Testis (tissue), 3 donors: ENCODE data around the gene GMDS. TPM values are rescaled to one million over a fixed set of nuclear protein-coding genes. Genes with fewer than 3 reads are reported as not detected.

Experiments
- DNase-seq: peaks from one replicate; pipeline ENCODE4 v3.0.0-alpha.2; 2019
- H3K27ac ChIP-seq, 2 donors: fragments of 200-600 bp; sonication (generic); one replicate each; pipeline ENCODE4 v1.5.1; 2019
- H3K27me3 ChIP-seq: fragments of 200-600 bp; sonication (generic); one replicate; pipeline ENCODE4 v1.5.1; 2019
- H3K36me3 ChIP-seq: fragments of 200-600 bp; sonication (generic); one replicate; pipeline ENCODE4 v1.5.1; 2017; ENCODE audit warnings: low read depth; ENCODE audit errors: missing control alignments
- H3K4me1 ChIP-seq: fragments of 200-600 bp; sonication (generic); one replicate; pipeline ENCODE4 v1.5.1; 2019
- H3K4me3 ChIP-seq, 2 donors: fragments of 200-600 bp; sonication (generic); one replicate each; pipeline ENCODE4 v1.5.1; 2017 to 2019
- H3K9me3 ChIP-seq: fragments of 200-600 bp; sonication (generic); one replicate; pipeline ENCODE4 v1.5.1; 2017
- POLR2A ChIP-seq: fragments of 450-650 bp; IDR thresholded peaks from one replicate; pipeline ENCODE4 v1.6.1; 2017; ENCODE audit warnings: antibody characterized with exemption, mild to moderate bottlenecking, moderate library complexity
- WGBS, 2 donors: methylation state at CpG; one replicate each; pipeline ENCODE4 v1.1.5; 2018; 5-methylcytosine and 5-hydroxymethylcytosine counted together
- intact Hi-C: fragments of 100-400 bp; cut with DNase I; formaldehyde crosslinking; loops from one replicate; pipeline ENCODE4 v1.15.1; 2023; ENCODE audit warnings: low total_unique reads
- polyA plus RNA-seq: library from polyadenylated mRNA; stranded (reverse); fragments of 350-450 nt; fragmentation: Illumina TruSeq; extraction: RNeasy Lipid Tissue Mini Kit (QIAGEN cat#74804); gene quantifications from one replicate; pipeline ENCODE4 v1.2.3, GENCODE V29; 2014; ENCODE audit warnings: low read depth, low replicate concordance; ENCODE audit not compliant: insufficient read depth
- total RNA-seq, 2 donors: library from RNA; depleted of rRNA; stranded (reverse); fragments of >200 nt; gene quantifications; one replicate each; pipeline ENCODE4 v1.2.3, GENCODE V29; 2016
- TF ChIP-seq, protein P1 (sequence below), 3 experiments: fragments of 450-650 bp in 2 of 3; fragments of 200-600 bp in 1 of 3; sonication (generic) in 1 of 3; IDR thresholded peaks; one replicate each; pipeline ENCODE4 v1.5.1; 2016 to 2019; ENCODE audit warnings: antibody characterized with exemption in 3 of 3, mild to moderate bottlenecking in 2 of 3, moderate library complexity in 1 of 3

Gene GMDS
- total and polyA plus RNA-seq, 3 donors from 2014 or later, result 19.6 to 31.1 (median 22.2) TPM

DNA sequence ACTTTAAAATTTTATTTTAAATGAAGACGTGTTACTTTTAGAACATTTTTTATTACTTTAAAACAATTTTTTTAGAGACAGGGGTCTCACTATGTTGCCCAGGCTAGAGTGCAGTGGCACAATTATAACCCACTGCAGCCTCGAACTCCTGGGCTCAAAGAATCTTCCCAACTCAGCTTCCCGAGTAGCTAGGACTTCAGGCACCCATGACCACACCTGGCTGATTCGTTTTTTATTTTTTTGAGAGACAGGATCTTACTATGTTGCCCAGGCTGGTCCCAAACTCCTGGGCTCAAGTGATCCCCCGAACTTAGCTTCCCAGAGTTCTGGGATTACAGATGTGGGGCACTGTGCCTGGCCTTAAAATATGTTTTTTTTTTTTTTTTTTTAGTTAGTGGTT is 287.7 kb downstream of the GMDS start:
- no peak for DNase-seq
- intact Hi-C loops, result no loop called here
- Histone ChIP-seq H3K4me3 (no peak overlapping the region), H3K9me3 (no peaks in the 10 kb centered on the region), H3K27ac (no peak overlapping the region), H3K27me3 (no peaks in the 10 kb centered on the region), H3K36me3 (no peaks in the 10 kb centered on the region), H3K4me1 (no peaks in the 10 kb centered on the region)
- 72 to 73% methylated on average over 5 of the region's 5 CpGs for WGBS, 2 donors
- TF ChIP-seq, protein P1, sequence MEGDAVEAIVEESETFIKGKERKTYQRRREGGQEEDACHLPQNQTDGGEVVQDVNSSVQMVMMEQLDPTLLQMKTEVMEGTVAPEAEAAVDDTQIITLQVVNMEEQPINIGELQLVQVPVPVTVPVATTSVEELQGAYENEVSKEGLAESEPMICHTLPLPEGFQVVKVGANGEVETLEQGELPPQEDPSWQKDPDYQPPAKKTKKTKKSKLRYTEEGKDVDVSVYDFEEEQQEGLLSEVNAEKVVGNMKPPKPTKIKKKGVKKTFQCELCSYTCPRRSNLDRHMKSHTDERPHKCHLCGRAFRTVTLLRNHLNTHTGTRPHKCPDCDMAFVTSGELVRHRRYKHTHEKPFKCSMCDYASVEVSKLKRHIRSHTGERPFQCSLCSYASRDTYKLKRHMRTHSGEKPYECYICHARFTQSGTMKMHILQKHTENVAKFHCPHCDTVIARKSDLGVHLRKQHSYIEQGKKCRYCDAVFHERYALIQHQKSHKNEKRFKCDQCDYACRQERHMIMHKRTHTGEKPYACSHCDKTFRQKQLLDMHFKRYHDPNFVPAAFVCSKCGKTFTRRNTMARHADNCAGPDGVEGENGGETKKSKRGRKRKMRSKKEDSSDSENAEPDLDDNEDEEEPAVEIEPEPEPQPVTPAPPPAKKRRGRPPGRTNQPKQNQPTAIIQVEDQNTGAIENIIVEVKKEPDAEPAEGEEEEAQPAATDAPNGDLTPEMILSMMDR (IDR thresholded peaks at IDR 0.05), result no peak
- TF ChIP-seq POLR2A, result no peak

DNA sequence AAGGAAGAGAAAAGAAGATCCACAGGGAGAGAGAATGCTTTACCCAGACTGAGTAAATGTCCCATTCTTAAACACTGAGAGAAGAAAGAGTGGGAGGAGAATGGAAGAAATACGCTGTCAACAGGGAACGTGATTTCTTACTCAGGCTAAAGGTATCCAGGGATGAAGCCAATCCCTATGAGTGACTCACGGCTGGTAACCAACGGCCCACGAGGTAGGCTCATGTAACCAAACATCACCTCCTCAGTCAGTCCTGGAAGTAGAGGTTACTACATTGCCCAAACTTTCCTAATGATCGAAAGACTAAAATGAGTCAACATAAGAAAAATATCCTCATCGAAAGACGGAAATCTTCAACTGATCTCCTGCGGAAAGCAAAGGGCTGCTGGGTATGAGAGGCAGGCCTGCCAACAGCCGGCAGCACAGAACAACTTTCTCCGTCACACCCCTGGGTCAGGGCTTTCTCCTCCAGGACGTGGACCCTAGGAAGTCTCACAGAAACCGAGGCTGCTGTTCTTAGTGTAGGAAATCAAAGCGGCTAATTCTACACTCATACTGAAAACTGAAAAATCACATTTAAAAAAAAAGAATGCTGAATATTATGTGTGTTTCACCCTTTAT is 292.6 kb downstream of the GMDS start:
- Histone ChIP-seq H3K27ac (no peak overlapping the region), H3K4me3 (no peak overlapping the region), H3K4me1 (no peaks in the 10 kb centered on the region), H3K27me3 (no peaks in the 10 kb centered on the region), H3K36me3 (no peaks in the 10 kb centered on the region), H3K9me3 (no peaks in the 10 kb centered on the region)
- TF ChIP-seq POLR2A, result no peak
- TF ChIP-seq, protein P1 (IDR thresholded peaks at IDR 0.05), result no peak
- no peak for DNase-seq
- intact Hi-C loops, result no loop called here
- WGBS, 2 donors, result 93 to 97% methylated on average over 14 of the region's 14 CpGs

DNA sequence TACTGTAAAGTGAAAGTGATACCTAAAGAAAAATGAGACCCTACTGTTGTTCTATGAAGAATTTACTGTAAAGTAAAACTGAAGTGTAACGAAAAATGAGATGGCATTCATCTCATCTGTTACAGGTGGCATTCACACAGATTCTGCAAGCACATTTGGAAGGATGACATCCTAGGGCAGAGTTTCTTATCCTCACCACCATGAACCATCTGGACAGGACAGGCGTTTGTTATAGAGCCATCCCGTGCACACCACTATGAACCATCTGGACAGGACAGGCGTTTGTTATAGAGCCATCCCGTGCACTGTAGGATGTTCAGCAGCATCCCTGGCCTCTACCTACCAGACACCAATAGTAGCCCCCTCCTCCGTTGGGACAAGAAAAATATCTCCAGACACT is 294.8 kb downstream of the GMDS start:
- intact Hi-C loops, result no loop called here
- TF ChIP-seq, protein P1 (IDR thresholded peaks at IDR 0.05), result no peak
- TF ChIP-seq POLR2A, result no peak
- DNase-seq, result no peak
- Histone ChIP-seq H3K4me3 (no peak overlapping the region), H3K27ac (no peak overlapping the region), H3K9me3 (no peaks in the 10 kb centered on the region), H3K27me3 (no peaks in the 10 kb centered on the region), H3K36me3 (no peaks in the 10 kb centered on the region), H3K4me1 (no peaks in the 10 kb centered on the region)
- 89 to 95% methylated on average over 6 of the region's 6 CpGs for WGBS, 2 donors

- Histone ChIP-seq H3K9me3 (no peaks in the 10 kb centered on the region), H3K4me1 (no peaks in the 10 kb centered on the region), H3K4me3 (no peak overlapping the region), H3K27ac (no peak overlapping the region), H3K27me3 (no peaks in the 10 kb centered on the region), H3K36me3 (no peaks in the 10 kb centered on the region)
- intact Hi-C loops, result no loop called here
- TF ChIP-seq POLR2A, result no peak
- TF ChIP-seq, protein P1 (IDR thresholded peaks at IDR 0.05), result no peak
- no peak for DNase-seq
- WGBS, 2 donors, result 97 to 98% methylated on average over 2 of the region's 2 CpGs
These were observed 295.9 kb downstream of the GMDS start for GRCh38 chr6:1949538-1949937.

GRCh38 chr6:1947922-1948321 is 297.5 kb downstream of the GMDS start:
- intact Hi-C loops, result no loop called here
- 93 to 95% methylated on average over 4 of the region's 4 CpGs for WGBS, 2 donors
- Histone ChIP-seq H3K4me3 (no peak overlapping the region), H3K27ac (no peak overlapping the region), H3K9me3 (no peaks in the 10 kb centered on the region), H3K27me3 (no peaks in the 10 kb centered on the region), H3K4me1 (no peaks in the 10 kb centered on the region), H3K36me3 (no peaks in the 10 kb centered on the region)
- no peak for TF ChIP-seq POLR2A
- TF ChIP-seq, protein P1 (IDR thresholded peaks at IDR 0.05), result no peak
- DNase-seq, result no peak
